HG03039 (cell line): ENCODE data around the gene PLA2G3.
"Not testable (repeated sequence)": the region's sequence is repeated elsewhere in the genome, so short reads cannot be mapped to it uniquely, and the experiment has no call there.

Source experiments
- ATAC-seq: cut with Tn5 transposase; IDR thresholded peaks from one replicate; pipeline ENCODE4 v1.9.1; 2021; ENCODE audit warnings: mild to moderate bottlenecking, moderate library complexity; ENCODE audit not compliant: unreplicated experiment

The PLA2G3 gene

DNA sequence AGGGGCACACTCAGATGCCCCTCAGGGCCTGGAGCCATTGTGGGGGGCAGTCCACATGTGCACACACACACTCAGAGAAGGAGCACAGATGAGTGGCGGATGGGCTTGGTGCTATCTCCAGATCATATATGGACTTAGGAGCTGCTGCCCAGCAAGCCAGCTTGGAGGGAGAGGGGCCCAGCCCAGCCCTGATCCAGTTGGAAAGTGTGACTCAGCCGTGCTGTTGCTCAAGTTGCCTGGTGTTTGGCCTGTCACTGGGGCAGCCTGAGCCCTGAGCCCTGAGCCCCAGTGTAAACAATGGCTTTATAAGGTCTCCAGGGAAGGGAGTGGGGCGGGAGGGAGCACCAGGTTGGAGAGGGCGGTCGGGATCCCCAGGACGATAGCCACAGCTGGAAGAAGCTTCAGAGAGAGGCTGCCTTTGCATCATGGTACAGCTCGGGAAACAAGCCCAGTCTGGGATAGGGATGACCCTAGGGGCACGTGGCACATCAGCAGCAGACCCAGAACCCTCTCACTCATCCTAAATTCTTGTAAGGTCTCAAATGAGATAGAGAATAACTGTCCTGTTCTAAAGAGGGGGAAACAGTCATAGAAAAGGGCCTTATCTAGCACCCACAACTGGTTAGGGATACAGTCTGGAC, 37.7 kb downstream of the PLA2G3 start:
- ATAC-seq, result no peak

DNA sequence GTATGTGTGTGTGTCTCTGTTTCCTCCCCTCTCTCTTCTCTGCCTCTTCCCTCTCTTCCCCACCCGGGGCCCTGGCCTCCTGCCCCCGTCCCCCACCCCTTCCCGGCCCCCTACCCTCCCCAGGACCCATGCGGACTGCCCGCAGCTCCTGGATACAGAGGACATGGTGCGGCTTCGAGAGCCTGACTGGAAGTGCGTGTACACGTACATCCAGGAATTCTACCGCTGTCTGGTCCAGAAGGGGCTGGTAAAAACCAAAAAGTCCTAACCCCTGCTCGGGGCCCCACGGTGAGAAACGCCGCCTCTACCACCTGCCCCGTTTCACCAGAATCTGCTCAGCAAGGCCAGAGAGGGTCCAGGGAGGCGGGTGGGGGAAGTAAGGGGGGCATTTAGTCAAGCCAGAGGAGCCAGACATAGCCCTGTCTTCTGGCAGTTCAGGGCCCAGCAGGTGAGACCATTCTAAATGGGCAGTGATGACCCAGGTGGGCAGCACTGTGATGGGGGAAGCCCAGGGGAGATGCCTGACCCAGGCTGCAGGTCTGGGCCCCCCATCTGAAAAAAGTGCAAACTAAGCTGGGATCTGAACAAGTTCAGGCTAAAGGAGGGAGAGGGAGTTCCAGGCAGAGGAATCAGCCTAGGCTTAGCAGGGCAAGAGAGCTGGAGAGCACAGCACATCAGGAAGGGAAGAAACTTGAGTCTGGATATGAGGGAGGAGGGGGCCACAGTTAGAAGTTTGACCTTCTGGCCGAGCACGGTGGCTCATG, 39.4 kb downstream of the PLA2G3 start:
- no peak for ATAC-seq

DNA sequence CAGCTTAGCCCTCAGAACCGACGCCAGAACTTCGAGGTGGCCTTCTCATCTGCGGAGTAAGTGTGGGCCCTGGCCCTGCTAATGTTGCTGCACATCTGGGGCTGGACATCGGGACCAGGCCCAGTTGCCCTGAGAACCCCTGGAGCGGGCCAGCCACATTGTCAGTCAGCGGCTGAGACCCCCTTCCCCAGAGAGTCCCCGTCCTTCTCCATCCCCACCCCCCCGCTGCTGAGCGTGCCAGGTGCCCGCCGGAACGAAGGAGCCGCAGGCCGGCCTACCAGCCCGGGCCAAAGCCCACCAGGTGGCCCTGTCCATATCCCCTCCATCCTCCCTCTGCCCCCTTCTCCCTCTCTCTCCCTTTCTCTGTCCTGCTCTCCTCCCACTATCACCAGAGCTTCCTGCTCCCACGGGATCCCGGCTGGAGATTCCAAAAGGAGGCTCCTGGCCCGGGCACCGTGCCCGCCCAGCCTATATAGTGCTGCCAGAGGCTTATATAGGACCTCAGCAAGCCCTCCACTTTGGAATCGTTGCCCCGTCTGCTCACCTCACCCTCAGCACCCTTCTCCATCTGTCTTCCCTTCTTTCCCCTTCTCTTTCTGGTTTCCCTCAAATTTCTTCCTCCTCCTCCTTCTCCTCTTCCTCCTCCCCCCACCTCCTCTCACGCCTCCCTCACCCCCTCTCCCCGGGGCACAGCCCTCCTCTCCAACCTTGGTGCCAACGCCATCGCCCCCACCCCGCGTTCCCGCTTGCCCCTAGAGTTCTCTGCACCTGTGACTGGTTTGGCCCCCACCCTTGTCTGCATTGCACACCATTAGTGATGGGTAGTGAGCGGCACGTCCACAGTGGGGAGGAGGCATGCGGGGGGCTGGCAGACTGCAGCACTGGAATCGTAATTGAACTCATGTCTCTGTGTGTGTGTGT, 40.2 kb downstream of the PLA2G3 start:
- no peak for ATAC-seq

DNA sequence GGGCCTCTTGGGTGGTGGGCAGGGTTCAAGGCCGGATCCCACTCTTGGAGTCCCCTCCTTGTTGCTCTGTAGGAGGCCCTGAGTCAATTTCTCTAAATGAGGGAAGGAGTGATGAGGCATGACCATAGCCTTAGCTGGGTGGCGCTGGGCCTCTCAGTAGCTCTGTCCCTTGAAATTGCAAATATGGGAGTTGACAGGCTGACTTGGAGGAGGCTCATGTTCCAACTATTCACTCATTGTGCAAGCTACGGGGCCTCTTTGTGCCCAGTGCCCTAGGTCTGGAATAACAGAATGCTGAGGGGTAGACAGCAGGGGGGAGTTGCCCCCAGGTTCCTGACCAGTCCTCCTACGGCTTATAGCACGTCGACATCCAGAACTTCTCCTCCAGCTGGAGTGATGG, 40.9 kb downstream of the PLA2G3 start:
- ATAC-seq, result no peak

DNA sequence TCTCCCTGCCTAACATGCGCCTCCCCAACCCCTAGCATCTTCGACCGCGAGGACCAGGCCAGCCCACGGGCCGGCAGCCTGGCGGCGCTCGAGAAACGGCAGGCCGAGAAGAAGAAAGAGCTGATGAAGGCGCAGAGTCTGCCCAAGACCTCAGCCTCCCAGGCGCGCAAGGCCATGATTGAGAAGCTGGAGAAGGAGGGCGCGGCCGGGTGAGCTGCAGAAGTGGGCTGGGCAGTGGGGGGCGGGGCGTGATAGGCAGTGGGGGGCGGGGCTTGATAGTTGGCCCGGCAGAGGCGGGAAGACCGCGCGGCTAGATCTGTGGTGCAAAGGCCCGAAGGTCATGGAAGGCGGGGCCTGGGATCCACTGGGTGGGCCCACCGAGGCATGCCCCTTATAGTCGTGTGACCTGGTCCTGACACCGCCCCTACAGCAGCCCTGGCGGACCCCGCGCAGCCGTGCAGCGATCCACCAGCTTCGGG, 41.6 kb downstream of the PLA2G3 start:
- no peak for ATAC-seq

DNA sequence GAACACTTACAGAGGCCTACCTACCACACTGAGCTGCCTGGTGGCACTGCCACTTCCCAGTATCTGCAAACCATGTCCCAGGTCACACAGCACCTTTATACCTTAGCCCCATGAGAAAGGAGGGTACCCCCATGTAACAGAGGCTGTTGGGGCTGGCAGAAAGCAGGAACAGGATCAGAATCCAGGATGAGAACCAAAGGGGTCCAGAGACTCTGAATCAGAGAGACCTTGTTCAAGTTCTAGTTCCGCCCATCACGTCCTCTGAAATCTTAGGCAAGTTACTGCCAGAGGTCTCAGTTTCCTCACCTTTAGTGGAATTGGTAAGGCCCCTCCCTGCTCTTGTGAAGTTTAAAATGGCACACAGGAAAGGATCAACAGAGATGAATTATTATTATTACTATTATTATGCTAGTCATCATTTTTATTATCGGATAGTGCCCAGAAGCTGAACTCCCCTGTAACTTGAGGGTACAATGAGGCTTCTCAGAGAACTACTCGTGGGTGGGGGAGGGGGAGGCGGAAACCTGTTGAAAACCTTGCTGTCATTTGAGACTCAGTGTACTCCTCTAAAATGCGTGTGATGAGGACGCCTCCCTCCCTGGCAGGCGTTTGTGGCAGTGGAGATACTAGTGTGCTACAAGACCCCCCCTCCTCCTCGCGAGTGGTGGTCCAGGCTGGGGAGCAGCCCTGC, 42.2 kb downstream of the PLA2G3 start:
- ATAC-seq, result no peak

DNA sequence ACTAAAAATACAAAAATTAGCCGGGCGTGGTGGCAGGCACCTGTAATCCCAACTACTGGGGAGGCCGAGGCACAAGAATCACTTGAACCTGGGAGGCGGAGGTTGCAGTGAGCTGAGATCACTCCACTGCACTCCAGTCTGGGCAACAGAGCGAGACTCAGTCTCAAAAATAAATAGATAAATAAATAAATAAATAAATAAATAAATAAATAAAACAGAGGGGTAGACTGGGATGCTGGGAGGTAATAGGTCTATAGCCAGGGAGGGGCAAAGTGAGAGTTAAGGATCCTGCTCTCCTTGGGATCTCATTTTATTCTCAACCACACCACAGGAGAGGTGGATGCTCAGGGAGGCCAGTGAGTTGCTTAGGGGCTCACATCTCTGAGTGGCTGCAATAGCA, 42.8 kb downstream of the PLA2G3 start:
- ATAC-seq, result not testable (repeated sequence)

DNA sequence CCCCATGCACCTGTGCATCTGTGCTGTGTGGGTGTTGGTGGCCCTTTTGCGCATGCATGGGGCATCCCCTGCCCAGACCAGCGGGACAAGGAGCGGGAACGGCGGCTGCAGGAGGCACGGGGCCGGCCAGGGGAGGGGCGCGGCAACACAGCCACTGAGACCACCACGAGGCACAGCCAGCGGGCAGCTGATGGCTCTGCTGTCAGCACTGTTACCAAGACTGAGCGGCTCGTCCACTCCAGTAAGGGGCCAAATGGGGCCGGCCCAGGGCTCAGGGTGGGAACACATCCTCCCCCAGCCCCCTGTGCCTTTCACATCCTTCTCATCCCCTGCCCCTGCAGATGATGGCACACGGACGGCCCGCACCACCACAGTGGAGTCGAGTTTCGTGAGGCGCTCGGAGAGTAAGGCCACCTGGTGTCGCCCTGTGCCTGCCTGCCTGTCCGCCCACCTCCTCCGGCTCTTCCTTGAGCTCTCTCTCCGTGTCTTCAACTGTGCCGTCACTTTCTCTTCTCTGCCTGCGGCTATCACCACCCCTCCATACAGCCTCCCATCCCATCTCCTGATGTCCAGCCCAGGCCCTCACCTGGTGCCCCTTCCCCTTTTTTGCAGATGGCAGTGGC, 43.5 kb downstream of the PLA2G3 start:
- no peak for ATAC-seq

DNA sequence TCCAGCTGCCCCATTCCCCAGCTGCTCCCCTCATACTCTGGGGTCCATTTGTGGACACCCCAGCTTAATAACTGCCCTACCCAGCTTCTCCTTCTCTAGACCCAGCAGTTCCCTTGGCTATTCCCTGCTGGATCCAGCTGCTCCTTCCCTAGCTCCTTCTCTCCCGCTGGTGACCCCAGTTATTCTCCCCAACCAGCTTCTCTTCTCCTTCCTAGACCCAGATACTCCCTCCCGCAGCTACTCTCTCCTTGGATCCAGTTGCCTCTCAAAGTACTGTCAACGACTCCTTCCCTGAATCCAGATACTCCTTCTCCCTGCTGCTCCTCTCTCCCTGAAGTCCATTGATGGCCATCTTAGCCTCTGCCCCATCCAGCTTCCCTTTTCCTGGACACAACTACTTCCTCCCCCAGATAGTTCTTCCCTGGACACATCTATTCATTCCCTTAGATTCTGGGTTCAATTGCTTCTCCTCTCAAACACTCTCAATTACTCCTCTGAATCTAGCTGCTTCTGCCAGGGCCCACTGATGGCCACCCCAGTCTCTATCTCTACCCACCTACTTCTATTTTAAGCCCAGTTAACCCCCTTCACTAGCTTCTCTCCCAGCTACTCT, 44.6 kb downstream of the PLA2G3 start:
- no peak for ATAC-seq

DNA sequence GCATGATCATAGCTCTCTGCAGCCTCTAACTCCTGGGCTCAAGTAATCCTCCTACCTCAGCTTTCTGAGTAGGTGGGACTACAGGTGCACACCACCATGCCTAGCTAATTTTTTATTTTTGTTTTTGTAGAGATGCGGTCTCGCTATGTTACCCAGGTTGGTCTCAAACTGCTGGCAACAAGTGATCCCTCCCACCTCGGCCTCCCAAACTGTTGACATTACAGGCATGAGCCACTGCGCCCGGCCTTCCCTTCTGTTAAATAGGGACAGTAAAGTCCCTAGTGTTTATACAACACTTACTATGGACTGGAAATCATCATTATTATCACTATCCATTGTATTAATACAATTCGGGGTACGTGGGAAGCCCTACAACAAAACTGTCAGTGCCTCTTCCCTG, 45.6 kb downstream of the PLA2G3 start:
- ATAC-seq, result no peak

DNA sequence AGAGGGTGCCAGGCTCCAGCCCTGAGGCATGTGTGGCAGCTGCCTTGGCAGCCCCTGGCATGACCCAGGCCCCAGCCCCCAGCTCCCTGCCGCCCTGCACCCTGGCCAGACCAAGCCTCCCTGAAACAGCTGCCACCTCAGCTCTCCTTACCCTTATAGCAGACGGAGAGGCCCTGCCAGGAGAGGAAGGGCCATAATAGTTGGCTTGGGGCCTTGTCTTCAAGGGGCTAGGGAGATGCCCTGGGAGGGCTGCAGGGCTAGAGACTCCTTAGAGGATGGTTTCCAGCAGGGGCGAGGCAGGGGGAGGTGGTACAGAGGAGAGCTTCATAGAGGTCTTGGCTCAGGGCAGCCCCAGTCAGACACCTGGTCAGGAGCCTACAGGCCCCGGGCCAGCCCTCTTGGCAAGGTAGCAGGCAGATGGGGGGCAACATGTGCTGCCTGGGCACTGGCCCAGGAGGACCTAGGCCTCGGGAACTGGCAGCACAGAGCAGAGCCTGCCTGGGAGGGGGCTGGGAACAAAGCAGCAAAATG, 46.2 kb downstream of the PLA2G3 start:
- ATAC-seq, result no peak

DNA sequence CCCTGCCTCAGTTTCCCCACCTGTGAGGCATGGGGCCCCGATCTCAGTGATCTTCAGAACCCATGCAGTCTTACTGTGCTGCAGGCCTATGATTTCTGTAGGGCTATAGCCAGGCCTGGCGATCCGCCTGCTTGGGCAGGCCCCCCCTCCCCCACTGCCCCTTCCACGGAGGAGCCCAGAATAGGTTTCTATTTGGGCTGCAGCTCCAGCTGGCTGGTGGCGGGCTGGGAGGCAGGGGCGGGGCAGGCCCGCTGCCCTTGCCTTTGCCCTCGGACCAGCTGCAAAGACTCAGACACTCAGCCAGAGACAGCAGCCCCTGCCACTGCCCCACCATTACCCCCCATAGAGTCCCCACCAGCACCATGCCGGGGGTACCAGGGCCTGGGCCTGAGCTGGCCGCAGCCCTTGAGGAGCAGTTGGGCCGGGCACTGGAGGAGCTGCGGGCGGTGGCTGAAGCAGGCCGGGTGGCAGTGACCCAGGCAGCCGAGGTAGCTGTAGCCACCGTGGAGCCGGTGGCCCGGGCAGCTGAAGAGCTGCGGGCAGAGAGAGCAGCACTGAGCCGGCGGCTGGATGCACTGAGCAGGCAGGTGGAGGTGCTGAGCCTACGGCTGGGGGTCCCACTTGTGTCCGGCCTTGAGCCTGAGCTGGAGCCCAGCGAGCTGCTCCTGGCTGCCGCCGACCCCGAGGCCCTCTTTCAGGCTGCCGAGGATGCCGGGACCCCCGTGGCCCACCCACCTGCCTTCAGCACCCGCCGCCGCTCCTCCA, 47.0 kb downstream of the PLA2G3 start:
- no peak for ATAC-seq

DNA sequence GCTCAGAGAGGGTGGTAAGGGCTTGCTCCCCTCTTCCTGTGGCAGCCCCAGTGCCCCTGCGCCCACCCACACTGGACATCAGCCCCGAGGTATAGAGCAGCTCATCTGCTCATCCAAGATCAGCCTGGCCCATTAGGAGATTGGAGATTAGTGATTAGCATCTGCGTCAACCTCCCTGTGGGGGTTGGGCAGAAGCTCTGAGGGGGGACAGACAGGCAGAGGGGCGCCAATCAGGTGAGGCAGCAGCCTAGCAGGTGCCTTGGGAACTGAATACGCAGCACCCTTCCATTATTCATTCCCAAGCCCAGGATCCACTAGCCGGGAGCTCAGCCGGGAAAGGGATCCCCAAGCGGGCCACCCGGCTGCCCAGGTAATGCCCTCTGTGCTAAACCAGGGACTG, 48.1 kb downstream of the PLA2G3 start:
- ATAC-seq, result no peak

DNA sequence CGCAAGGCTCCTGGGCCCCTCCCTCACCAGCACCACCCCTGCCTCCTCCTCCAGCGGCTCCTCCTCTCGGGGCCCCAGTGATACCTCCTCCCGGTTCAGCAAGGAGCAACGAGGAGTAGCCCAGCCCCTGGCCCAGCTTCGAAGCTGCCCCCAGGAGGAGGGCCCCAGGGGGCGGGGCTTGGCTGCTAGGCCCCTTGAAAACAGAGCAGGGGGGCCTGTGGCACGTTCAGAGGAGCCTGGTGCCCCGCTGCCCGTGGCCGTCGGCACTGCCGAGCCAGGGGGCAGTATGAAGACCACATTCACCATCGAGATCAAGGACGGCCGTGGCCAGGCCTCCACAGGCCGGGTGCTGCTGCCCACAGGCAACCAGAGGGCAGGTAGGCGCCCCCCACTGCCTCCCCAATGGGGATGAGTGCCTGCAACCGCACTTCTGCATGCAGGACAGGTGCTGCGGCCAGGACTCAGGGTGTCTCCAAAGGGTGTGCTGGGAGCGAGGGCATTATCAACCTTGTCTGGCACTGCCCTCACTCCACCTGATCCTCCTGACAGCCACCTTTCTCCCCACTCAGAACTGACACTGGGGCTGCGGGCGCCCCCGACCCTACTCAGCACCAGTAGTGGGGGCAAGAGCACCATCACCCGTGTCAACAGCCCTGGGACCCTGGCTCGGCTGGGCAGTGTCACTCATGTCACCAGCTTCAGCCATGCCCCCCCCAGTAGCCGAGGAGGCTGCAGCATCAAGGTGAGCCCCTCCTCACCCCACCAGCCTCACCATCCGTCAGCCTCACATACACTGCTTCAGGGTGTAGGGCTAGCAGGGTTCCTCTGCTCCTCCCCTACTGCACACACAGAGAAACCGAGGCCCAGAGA, 49.0 kb downstream of the PLA2G3 start:
- ATAC-seq, result no peak

DNA sequence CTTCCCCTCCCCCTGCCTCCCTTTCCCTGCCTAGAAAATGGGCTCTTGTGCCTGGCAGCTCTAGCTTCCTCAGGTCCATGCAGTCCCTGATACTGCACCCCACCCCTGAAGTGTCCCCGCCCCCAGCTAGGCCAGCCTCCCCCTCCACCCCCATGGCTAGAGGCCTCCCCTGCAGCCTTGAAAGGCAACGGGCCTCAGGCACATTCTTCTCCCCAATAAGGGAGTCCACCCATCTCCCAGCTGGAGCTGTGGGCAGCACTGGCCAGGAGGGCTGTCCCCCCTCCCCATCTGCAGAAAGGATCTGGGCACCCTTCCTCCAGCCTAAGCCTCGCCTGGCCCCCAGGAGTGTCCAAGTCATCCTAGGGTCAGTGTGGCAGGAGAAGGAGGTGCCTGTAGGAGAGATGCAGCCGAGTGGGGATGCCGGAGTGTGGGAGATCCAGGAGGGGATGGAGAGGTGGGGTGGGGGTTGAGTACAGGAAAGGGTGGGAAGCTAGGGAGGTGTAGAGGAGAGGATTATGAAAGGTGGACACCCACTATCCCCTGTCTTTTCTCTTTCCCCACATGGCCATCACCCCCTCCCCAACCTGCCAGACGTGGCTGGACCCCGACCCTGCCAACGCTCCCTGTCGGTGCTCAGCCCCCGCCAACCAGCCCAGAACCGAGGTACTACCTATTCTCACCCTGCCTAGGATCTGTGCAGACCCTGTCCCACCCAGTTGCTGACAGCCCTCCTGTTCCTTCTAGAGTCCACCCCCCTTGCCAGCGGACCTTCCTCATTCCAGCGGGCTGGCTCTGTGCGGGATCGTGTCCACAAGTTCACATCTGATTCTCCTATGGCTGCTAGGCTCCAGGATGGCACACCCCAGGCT, 49.9 kb downstream of the PLA2G3 start:
- ATAC-seq, result no peak

DNA sequence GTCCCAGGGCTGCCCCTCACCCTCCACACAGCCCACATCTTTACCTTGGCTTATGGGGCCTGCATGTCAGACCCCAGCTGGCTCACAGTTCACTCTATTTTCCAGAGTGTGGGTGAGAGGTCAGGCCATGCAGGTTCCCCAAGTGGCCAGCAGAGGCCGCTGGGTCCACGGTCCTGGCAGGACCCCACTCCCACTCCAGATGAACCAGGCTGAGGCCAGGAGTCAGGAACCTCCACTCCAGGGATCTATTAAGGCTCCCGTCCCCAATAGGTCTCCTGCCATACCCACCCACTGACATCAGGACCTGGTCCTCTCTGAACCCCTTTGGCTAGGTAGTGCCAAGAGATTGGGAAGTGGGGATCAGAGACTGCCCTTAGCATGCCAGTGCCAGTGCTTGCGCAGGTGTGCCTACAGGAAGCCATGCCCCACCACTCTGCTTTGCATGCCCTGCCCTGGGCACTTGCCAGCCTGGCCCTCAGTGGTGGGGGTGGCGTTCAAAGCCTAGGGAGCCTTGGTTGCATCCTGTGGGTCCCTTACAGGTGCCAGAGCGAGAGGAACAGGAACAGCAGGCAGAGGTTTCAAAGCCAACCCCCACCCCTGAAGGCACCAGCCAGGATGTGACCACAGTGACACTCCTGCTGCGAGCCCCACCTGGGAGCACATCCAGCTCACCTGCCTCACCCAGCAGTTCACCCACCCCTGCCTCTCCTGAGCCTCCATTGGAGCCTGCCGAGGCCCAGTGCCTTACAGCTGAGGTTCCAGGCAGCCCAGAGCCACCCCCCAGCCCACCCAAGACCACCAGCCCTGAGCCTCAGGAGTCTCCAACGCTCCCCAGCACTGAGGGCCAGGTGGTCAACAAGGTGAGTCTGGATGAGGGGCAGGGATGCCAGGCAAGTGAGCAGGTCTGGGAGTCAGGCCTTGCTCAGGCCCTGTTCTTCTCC, 50.9 kb downstream of the PLA2G3 start:
- ATAC-seq, result no peak
